ENCODE measurements around the gene COL15A1. TPM values are rescaled to one million over a fixed set of nuclear protein-coding genes. Genes with fewer than 3 reads are reported as not detected.

Gene COL15A1
- total and polyA plus RNA-seq, 10 donors = 0.33 to 9.3 (median 2.1) TPM

DNA sequence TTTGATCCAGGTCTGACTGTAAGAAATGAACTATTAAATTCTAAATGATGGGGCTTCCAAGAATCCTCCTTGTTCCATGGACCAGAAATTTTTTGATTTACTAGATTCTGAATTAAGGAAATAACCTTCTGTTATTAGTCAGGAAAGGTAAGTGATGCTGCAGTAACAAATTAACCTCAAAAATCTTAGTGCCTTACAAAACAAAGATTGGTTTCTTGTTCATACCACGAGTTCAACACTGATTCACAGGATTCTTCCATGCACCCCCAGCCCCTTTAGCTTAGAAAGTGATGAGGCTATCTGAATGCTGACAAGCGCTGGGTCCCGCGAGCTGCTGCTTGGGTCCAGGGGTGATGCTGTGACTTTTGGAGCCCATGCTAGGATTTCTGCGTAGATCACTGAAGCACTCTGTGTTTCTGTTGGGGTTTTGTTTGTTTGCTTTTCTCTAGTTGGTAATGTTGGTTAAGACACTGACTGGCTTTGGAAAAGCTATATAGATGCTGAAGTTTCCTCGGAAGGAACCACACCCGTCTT is 52.3 kb downstream of the COL15A1 start:
- Histone ChIP-seq H3K4me3 (no peak overlapping the region), H3K9me3 (no peaks in the 10 kb centered on the region), H3K4me1 (peaks cover 0 to 44% (median 32%) of the 10 kb centered on the region in 6 donors), H3K27me3 (replicated peaks in 1 of 7) (peaks cover 0 to 13% (median 0%) of the 10 kb centered on the region in 7 donors), H3K36me3 (no peaks in the 10 kb centered on the region), H3K27ac (no peak overlapping the region)
- TF ChIP-seq, protein P1, sequence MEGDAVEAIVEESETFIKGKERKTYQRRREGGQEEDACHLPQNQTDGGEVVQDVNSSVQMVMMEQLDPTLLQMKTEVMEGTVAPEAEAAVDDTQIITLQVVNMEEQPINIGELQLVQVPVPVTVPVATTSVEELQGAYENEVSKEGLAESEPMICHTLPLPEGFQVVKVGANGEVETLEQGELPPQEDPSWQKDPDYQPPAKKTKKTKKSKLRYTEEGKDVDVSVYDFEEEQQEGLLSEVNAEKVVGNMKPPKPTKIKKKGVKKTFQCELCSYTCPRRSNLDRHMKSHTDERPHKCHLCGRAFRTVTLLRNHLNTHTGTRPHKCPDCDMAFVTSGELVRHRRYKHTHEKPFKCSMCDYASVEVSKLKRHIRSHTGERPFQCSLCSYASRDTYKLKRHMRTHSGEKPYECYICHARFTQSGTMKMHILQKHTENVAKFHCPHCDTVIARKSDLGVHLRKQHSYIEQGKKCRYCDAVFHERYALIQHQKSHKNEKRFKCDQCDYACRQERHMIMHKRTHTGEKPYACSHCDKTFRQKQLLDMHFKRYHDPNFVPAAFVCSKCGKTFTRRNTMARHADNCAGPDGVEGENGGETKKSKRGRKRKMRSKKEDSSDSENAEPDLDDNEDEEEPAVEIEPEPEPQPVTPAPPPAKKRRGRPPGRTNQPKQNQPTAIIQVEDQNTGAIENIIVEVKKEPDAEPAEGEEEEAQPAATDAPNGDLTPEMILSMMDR (IDR thresholded peaks at IDR 0.05 in 8 of 11, conservative IDR thresholded peaks at IDR 0.05 in 3 of 11) = no peak
- TF ChIP-seq POLR2AphosphoS5 (IDR thresholded peaks at IDR 0.05) (no peak), POLR2A (IDR thresholded peaks at IDR 0.05) (no peak)
- DNase-seq = no peak
- intact Hi-C loops (cut with DNase I; ENCODE audit: low total_unique reads) = loop anchor here (5.0 kb wide), 1 partner anchor 144 kb away; no protein-coding TSS in a partner anchor
- 89 to 96% (median 94%) methylated on average over 7 of the region's 7 CpGs for WGBS, 5 donors

DNA sequence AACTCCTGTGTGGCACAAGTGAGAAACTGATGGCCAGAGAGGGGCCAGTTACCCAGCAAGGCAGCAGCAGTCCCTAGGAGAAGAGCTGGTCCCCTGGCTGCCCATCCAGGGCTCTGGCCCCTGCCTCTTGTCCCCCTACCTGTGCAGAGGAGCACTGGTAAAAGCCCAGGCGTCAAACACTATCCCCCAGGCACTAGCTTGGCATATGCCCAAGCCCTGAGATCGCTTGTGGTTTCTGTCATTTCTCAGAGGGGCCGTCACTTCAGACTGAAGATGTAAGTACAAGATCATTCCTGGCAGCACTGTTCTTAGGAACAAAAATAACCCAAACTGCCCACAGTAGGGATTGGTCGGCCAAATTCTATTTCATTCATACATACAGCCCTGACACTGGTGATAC is 53.9 kb downstream of the COL15A1 start:
- TF ChIP-seq POLR2AphosphoS5 (IDR thresholded peaks at IDR 0.05) (no peak), POLR2A (IDR thresholded peaks at IDR 0.05) (no peak)
- TF ChIP-seq, protein P1 (IDR thresholded peaks at IDR 0.05 in 8 of 11, conservative IDR thresholded peaks at IDR 0.05 in 3 of 11) = no peak
- intact Hi-C loops (cut with DNase I; ENCODE audit: low total_unique reads) = loop anchor here (2.0 to 5.0 kb wide), 2 partner anchors 143 to 145 kb away; no protein-coding TSS in a partner anchor
- H3K4me1 ChIP-seq = peaks cover 0 to 50% (median 32%) of the 10 kb centered on the region in 6 donors
- no peaks in the 10 kb centered on the region for H3K9me3 ChIP-seq
- no peak overlapping the region for H3K4me3 ChIP-seq
- 30 to 65% (median 39%) methylated on average over 4 of the region's 4 CpGs for WGBS, 5 donors
- peaks cover 0 to 13% (median 0%) of the 10 kb centered on the region in 7 donors for H3K27me3 ChIP-seq (replicated peaks in 1 of 7)
- DNase-seq = no peak
- no peak overlapping the region for H3K27ac ChIP-seq
- no peaks in the 10 kb centered on the region for H3K36me3 ChIP-seq

DNA sequence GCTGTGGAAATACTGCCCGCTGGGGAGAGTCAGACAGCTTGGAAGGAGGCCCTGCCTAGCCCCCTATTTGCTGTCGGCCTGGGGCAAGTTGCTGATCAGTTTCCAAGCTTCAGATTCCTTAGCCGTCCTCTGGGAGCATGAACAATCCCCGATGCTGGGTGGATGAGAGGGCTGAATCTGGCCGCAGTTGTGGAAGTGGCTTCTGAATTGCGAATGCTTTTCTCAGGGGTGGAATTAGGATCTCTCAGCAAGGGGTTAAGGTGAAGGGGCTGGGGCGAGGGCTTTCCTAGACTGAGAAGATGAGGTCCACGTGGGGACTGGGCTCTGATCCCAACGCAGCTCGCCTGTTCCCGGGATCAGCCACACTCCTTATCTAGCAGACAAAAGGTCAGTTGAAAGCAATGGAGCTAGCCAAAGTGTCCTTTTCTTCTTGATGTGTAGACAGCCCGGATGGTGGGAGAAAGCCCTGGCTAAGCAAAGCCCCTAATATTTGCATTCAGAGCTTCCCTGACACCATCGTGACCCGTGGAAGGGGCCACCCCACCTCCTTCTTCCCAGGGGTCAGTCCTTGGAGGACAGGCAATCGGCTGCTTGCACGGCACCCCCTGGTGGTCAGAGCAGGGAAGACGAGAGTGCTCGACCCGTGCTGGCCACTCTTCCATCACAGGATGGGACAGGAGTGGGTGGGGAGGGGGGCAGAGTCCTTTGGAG is 54.9 kb downstream of the COL15A1 start:
- WGBS, 5 donors = 32 to 46% (median 34%) methylated on average over 18 to 19 of the region's 19 CpGs
- Histone ChIP-seq H3K9me3 (no peaks in the 10 kb centered on the region), H3K27me3 (replicated peaks in 1 of 7) (peaks cover 0 to 13% (median 0%) of the 10 kb centered on the region in 7 donors), H3K36me3 (no peaks in the 10 kb centered on the region), H3K27ac (peak overlapping the region in 1 of 8 donors; percentile 23), H3K4me3 (no peak overlapping the region), H3K4me1 (peaks cover 0 to 41% (median 22%) of the 10 kb centered on the region in 6 donors)
- TF ChIP-seq POLR2A (IDR thresholded peaks at IDR 0.05) = no peak
- peak in 1 of 3 donors; percentile 36 for TF ChIP-seq POLR2AphosphoS5 (IDR thresholded peaks at IDR 0.05)
- TF ChIP-seq, protein P1 (IDR thresholded peaks at IDR 0.05 in 8 of 11, conservative IDR thresholded peaks at IDR 0.05 in 3 of 11) = peak; percentile 60 to 87 (median 82)
- DNase-seq = peak; percentile 90
- intact Hi-C loops (cut with DNase I; ENCODE audit: low total_unique reads) = loop anchor here (2.0 to 5.0 kb wide), 2 partner anchors 142 to 146 kb away; no protein-coding TSS in a partner anchor

DNA sequence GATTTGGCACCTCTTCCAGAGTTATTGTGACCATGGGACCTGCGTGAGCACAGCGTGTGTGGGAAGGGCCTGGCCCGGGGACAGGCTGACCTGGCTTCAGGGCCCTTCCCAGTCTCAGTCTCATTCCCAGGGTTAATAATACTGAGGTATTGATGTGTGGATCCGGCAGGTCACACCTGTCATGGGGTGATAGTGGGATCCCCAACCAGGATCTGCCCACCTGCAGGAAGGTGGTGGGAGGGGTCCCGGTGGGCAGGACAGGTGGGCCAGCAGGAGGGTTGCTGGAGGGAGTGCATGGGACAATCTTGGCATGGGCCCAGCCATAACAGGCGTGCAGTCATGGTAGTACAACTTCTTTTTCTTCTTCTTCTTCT is 55.4 kb downstream of the COL15A1 start:
- TF ChIP-seq, protein P1 (IDR thresholded peaks at IDR 0.05 in 8 of 11, conservative IDR thresholded peaks at IDR 0.05 in 3 of 11) = peak in 5 of 11 experiments; percentile 4 to 33 (median 23)
- no peak for TF ChIP-seq POLR2A (IDR thresholded peaks at IDR 0.05)
- no peak for DNase-seq
- Histone ChIP-seq H3K27ac (no peak overlapping the region), H3K36me3 (no peaks in the 10 kb centered on the region), H3K4me3 (no peak overlapping the region), H3K9me3 (no peaks in the 10 kb centered on the region), H3K27me3 (replicated peaks in 1 of 7) (peaks cover 0 to 13% (median 0%) of the 10 kb centered on the region in 7 donors), H3K4me1 (peaks cover 0 to 35% (median 18%) of the 10 kb centered on the region in 6 donors)
- intact Hi-C loops (cut with DNase I; ENCODE audit: low total_unique reads) = loop anchor here (2.0 to 5.0 kb wide), 2 partner anchors 142 to 147 kb away; no protein-coding TSS in a partner anchor
- WGBS, 5 donors = 40 to 72% (median 53%) methylated on average over 5 to 6 of the region's 6 CpGs

Measured in spleen (tissue), 11 donors.